Transverse colon (tissue), 4 donors: Measurements from ENCODE around the gene CHMP4B. TPM values are rescaled to one million over a fixed set of nuclear protein-coding genes. Genes with fewer than 3 reads are reported as not detected.

ENCODE experiments used
- DNase-seq: peaks from one replicate; pipeline ENCODE4 v3.0.0-alpha.2; 2019
- H3K27ac ChIP-seq, 4 donors: fragments of 200-600 bp; sonication (generic); 2 replicates each; pipeline ENCODE4 v1.5.1; 2016 to 2018; ENCODE audit warnings: inconsistent platforms in 4 of 4
- H3K27me3 ChIP-seq: fragments of 200-600 bp; sonication (generic); 2 replicates; pipeline ENCODE4 v1.5.1; 2017; ENCODE audit warnings: inconsistent platforms
- H3K36me3 ChIP-seq, 4 donors: fragments of 200-600 bp; sonication (generic); 2 replicates each; pipeline ENCODE4 v1.5.1; 2017 to 2019; ENCODE audit warnings: inconsistent platforms in 4 of 4
- H3K4me1 ChIP-seq, 4 donors: fragments of 200-600 bp; sonication (generic); 2 replicates each; pipeline ENCODE4 v1.5.1; 2017 to 2020; ENCODE audit warnings: inconsistent platforms in 4 of 4
- H3K4me3 ChIP-seq, 4 donors: fragments of 200-600 bp; sonication (generic); 1 replicate in 1 of 4; 2 replicates in 3 of 4; pipeline versions ENCODE4 v1.5.1 to v1.6.1; 2017 to 2019; ENCODE audit warnings: inconsistent platforms in 4 of 4
- H3K9me3 ChIP-seq, 2 donors: fragments of 200-600 bp; sonication (generic); 2 replicates each; pipeline ENCODE4 v1.5.1; 2017 to 2019; ENCODE audit warnings: inconsistent platforms in 2 of 2
- CTCF ChIP-seq, 5 experiments: fragments of 200-600 bp in 3 of 5; fragments of 450-650 bp in 2 of 5; sonication (generic) in 3 of 5; IDR thresholded peaks; 1 replicate in 2 of 5; 2 replicates in 3 of 5; pipeline ENCODE4 v1.5.1; 2016 to 2017; ENCODE audit warnings: antibody characterized with exemption in 5 of 5, inconsistent platforms in 3 of 5, mild to moderate bottlenecking in 2 of 5, moderate library complexity in 1 of 5
- EP300 ChIP-seq: sonication (generic); formaldehyde crosslinking; IDR thresholded peaks from one replicate; pipeline ENCODE4 v1.6.1; 2017; ENCODE audit warnings: antibody characterized with exemption, low read depth
- POLR2A ChIP-seq: fragments of 450-650 bp; IDR thresholded peaks from one replicate; pipeline ENCODE4 v1.6.1; 2016; ENCODE audit warnings: antibody characterized with exemption, mild to moderate bottlenecking, moderate library complexity
- POLR2AphosphoS5 ChIP-seq, 3 donors: sonication (generic); formaldehyde crosslinking; IDR thresholded peaks; one replicate each; pipeline ENCODE4 v1.6.1; 2016; ENCODE audit warnings: antibody characterized with exemption in 3 of 3
- WGBS, 2 donors: methylation state at CpG; one replicate each; pipeline ENCODE4 v1.1.5; 2018; ENCODE audit warnings: low coverage in 1 of 2; 5-methylcytosine and 5-hydroxymethylcytosine counted together
- in situ Hi-C, 4 donors: fragments of 200-750 bp; cut with MboI; loops; one replicate each; pipeline versions ENCODE4 v1.15.0 to v1.15.1; 2017; ENCODE audit warnings: low sequenced_read_pairs in 3 of 4, low pct_ligation_motif_present in 1 of 4, low pct_unique_long_range_greater_than_20kb in 1 of 4
- intact Hi-C: fragments of 100-400 bp; cut with DNase I; formaldehyde crosslinking; loops from one replicate; pipeline ENCODE4 v1.15.1; 2023; ENCODE audit warnings: low total_unique reads
- total RNA-seq, 4 donors: library from RNA; depleted of rRNA; stranded (reverse); fragments of >200 nt; gene quantifications; one replicate each; pipeline ENCODE4 v1.1.0, GENCODE V29; 2016

The CHMP4B gene
- total RNA-seq, 4 donors from 2014 or later, result 182 to 263 (median 213) TPM

GRCh38 chr20:33868595-33868994 is 57.4 kb downstream of the CHMP4B start:
- H3K27ac ChIP-seq, result no peak overlapping the region
- 83 to 89% methylated on average over 1 to 6 of the region's 6 CpGs for WGBS, 2 donors
- no peak for TF ChIP-seq POLR2A
- no peak for TF ChIP-seq POLR2AphosphoS5 (IDR thresholded peaks at IDR 0.05)
- no peak for TF ChIP-seq EP300
- no peaks in the 10 kb centered on the region for H3K27me3 ChIP-seq
- no peak for DNase-seq
- in situ Hi-C loops (loop anchor here in 1 of 4 donors (25.0 kb wide), 1 partner anchor 194 kb away; no protein-coding TSS in a partner anchor), intact Hi-C loops (no loop called here)
- peaks cover 0 to 11% (median 7%) of the 10 kb centered on the region in 4 donors for H3K4me1 ChIP-seq
- H3K9me3 ChIP-seq, result no peaks in the 10 kb centered on the region
- no peak overlapping the region for H3K4me3 ChIP-seq
- H3K36me3 ChIP-seq, result no peaks in the 10 kb centered on the region

- Histone ChIP-seq H3K27ac (no peak overlapping the region), H3K36me3 (no peaks in the 10 kb centered on the region), H3K4me1 (peaks cover 0 to 11% (median 7%) of the 10 kb centered on the region in 4 donors), H3K9me3 (no peaks in the 10 kb centered on the region), H3K27me3 (no peaks in the 10 kb centered on the region), H3K4me3 (no peak overlapping the region)
- intact Hi-C loops, result no loop called here
- in situ Hi-C loops, result loop anchor here in 1 of 4 donors (25.0 kb wide), 1 partner anchor 193 kb away; no protein-coding TSS in a partner anchor
- DNase-seq, result no peak
- no peak for TF ChIP-seq CTCF (IDR thresholded peaks at IDR 0.05)
- TF ChIP-seq EP300, result no peak
- TF ChIP-seq POLR2A, result no peak
- TF ChIP-seq POLR2AphosphoS5 (IDR thresholded peaks at IDR 0.05), result no peak
- WGBS, 2 donors, result 81 to 89% methylated on average over 4 to 5 of the region's 5 CpGs
These were observed 58.1 kb downstream of the CHMP4B start for GRCh38 chr20:33869283-33869682.

- H3K36me3 ChIP-seq, result no peaks in the 10 kb centered on the region
- peak overlapping the region in 1 of 4 donors; percentile 27 for H3K27ac ChIP-seq
- WGBS, 2 donors, result 61% methylated on average over 12 of the region's 12 CpGs; no CpG with 5 or more reads in 1 of the 2 donors
- H3K9me3 ChIP-seq, result no peaks in the 10 kb centered on the region
- H3K4me3 ChIP-seq, result peak overlapping the region in 3 of 4 donors; percentile 7 to 33 (median 26)
- H3K27me3 ChIP-seq, result no peaks in the 10 kb centered on the region
- H3K4me1 ChIP-seq, result peaks cover 0 to 11% (median 7%) of the 10 kb centered on the region in 4 donors
- intact Hi-C loops, result no loop called here
- peak; percentile 53 for DNase-seq
- TF ChIP-seq CTCF (IDR thresholded peaks at IDR 0.05), result no peak
- TF ChIP-seq POLR2AphosphoS5 (IDR thresholded peaks at IDR 0.05), result no peak
- no peak for TF ChIP-seq EP300
- no peak for TF ChIP-seq POLR2A
- in situ Hi-C loops, result loop anchor here in 1 of 4 donors (25.0 kb wide), 1 partner anchor 191 kb away; no protein-coding TSS in a partner anchor
These were observed 60.2 kb downstream of the CHMP4B start for GRCh38 chr20:33871362-33871761.

GRCh38 chr20:33874129-33874528 is 63.0 kb downstream of the CHMP4B start:
- no peaks in the 10 kb centered on the region for H3K36me3 ChIP-seq
- TF ChIP-seq EP300 (no peak), POLR2A (no peak), POLR2AphosphoS5 (IDR thresholded peaks at IDR 0.05) (no peak), CTCF (IDR thresholded peaks at IDR 0.05) (no peak)
- H3K4me3 ChIP-seq, result no peak overlapping the region
- H3K27me3 ChIP-seq, result no peaks in the 10 kb centered on the region
- in situ Hi-C loops (loop anchor here in 1 of 4 donors (25.0 kb wide), 1 partner anchor 188 kb away; no protein-coding TSS in a partner anchor), intact Hi-C loops (no loop called here)
- H3K9me3 ChIP-seq, result peaks cover 1% of the 10 kb centered on the region in 2 donors
- no peak overlapping the region for H3K27ac ChIP-seq
- H3K4me1 ChIP-seq, result peaks cover 0 to 11% (median 7%) of the 10 kb centered on the region in 4 donors
- DNase-seq, result no peak
- 67 to 79% methylated on average over 1 to 7 of the region's 7 CpGs for WGBS, 2 donors

GRCh38 chr20:33875055-33875454 is 63.9 kb downstream of the CHMP4B start:
- DNase-seq, result peak; percentile 72
- TF ChIP-seq EP300 (no peak), CTCF (IDR thresholded peaks at IDR 0.05) (no peak), POLR2AphosphoS5 (IDR thresholded peaks at IDR 0.05) (no peak), POLR2A (no peak)
- H3K4me1 ChIP-seq, result peaks cover 0 to 11% (median 7%) of the 10 kb centered on the region in 4 donors
- WGBS, 2 donors, result 78% methylated on average over 7 of the region's 7 CpGs; no CpG with 5 or more reads in 1 of the 2 donors
- H3K9me3 ChIP-seq, result peaks cover 9 to 10% of the 10 kb centered on the region in 2 donors
- in situ Hi-C loops (no loop called here), intact Hi-C loops (no loop called here)
- H3K27me3 ChIP-seq, result no peaks in the 10 kb centered on the region
- no peaks in the 10 kb centered on the region for H3K36me3 ChIP-seq
- H3K27ac ChIP-seq, result peak overlapping the region in 1 of 4 donors; percentile 60
- no peak overlapping the region for H3K4me3 ChIP-seq
